Left lung (tissue), 10 donors: Measurements from ENCODE around the gene CD274. TPM values are rescaled to one million over a fixed set of nuclear protein-coding genes. Genes with fewer than 3 reads are reported as not detected.
"Not testable (repeated sequence)": the region's sequence is repeated elsewhere in the genome, so short reads cannot be mapped to it uniquely, and the experiment has no call there.

Experiments
- ATAC-seq: fragments of 200-7000 bp; cut with Tn5 transposase; one replicate; pipeline ENCODE4 v1.9.1; 2020; ENCODE audit warnings: moderate library complexity
- DNase-seq, 4 donors: peaks; one replicate each; pipeline ENCODE4 v3.0.0-alpha.2; 2013 to 2020
- H3K27ac ChIP-seq, 2 donors: fragments of 200-600 bp; sonication (generic) in 1 of 2; one replicate each; pipeline versions ENCODE4 v1.5.0 to v1.8.0; 2020 to 2021
- H3K27me3 ChIP-seq, 2 donors: fragments of 200-600 bp; sonication (generic) in 1 of 2; one replicate each; pipeline versions ENCODE4 v1.5.0 to v1.8.0; 2020 to 2021
- H3K36me3 ChIP-seq, 2 donors: fragments of 200-600 bp; sonication (generic) in 1 of 2; one replicate each; pipeline versions ENCODE4 v1.5.0 to v1.8.0; 2020 to 2021
- H3K4me1 ChIP-seq, 2 donors: fragments of 200-600 bp; one replicate each; pipeline ENCODE4 v1.8.0; 2021
- H3K4me3 ChIP-seq, 2 donors: fragments of 200-600 bp; sonication (generic) in 1 of 2; one replicate each; pipeline versions ENCODE4 v1.5.0 to v1.8.0; 2020 to 2021; ENCODE audit warnings: mild to moderate bottlenecking in 1 of 2
- H3K9me3 ChIP-seq, 2 donors: fragments of 200-600 bp; sonication (generic) in 1 of 2; one replicate each; pipeline versions ENCODE4 v1.5.0 to v1.8.0; 2020 to 2021
- intact Hi-C, 2 donors: fragments of 100-400 bp; cut with DNase I; formaldehyde crosslinking; loops; one replicate each; pipeline versions ENCODE4 v1.11.2 to v1.14.2; 2022
- polyA plus RNA-seq, 6 donors: library from polyadenylated mRNA; unstranded; fragments of 120-200 nt; gene quantifications; one replicate each; pipeline ENCODE4 v1.2.1, GENCODE V29; 2013; ENCODE audit not compliant: insufficient read length in 6 of 6
- total RNA-seq, 2 donors: library from RNA; stranded (reverse); fragmentation: NEBNext Ultra II Directional; extraction: Animal tissue kit (Norgen Biotek cat#: 25700); gene quantifications; one replicate each; pipeline ENCODE4 v1.2.1, GENCODE V29; 2021
- TF ChIP-seq, protein P1 (sequence below), 2 donors: fragments of 200-600 bp; sonication (generic) in 1 of 2; IDR thresholded peaks; one replicate each; pipeline versions ENCODE4 v1.5.0 to v1.8.0; 2021; ENCODE audit warnings: antibody characterized with exemption in 2 of 2
- donor health status: DM: no; HTN: yes; CAD: no.
- donor health status: DM: no; HTN: no; CAD: no.

Gene CD274
- total and polyA plus RNA-seq, 8 donors, result 0.24 to 21.1 (median 1.2) TPM

DNA sequence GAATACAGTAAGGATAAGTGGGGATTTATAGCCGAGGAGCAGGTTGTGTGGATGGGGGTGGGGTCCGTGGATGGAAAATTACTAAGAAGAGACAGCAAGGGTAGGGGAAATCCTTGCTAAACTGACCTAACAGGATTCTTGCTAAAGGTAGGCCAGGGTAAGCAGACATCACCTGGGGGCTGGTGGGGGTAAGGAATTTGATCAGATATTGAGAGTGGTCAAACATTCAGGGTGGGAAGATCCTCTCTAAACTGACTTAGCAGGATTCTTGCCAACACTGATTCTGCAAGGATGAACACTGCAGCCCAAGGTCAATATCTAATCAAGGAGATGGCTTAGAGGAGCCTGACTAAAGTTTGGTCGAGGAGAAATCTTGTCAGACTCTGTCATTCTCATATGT, 9.9 kb upstream of the CD274 start:
- TF ChIP-seq, protein P1, sequence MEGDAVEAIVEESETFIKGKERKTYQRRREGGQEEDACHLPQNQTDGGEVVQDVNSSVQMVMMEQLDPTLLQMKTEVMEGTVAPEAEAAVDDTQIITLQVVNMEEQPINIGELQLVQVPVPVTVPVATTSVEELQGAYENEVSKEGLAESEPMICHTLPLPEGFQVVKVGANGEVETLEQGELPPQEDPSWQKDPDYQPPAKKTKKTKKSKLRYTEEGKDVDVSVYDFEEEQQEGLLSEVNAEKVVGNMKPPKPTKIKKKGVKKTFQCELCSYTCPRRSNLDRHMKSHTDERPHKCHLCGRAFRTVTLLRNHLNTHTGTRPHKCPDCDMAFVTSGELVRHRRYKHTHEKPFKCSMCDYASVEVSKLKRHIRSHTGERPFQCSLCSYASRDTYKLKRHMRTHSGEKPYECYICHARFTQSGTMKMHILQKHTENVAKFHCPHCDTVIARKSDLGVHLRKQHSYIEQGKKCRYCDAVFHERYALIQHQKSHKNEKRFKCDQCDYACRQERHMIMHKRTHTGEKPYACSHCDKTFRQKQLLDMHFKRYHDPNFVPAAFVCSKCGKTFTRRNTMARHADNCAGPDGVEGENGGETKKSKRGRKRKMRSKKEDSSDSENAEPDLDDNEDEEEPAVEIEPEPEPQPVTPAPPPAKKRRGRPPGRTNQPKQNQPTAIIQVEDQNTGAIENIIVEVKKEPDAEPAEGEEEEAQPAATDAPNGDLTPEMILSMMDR (IDR thresholded peaks at IDR 0.05), result no peak
- Histone ChIP-seq H3K27me3 (no peaks in the 10 kb centered on the region), H3K4me3 (no peak overlapping the region), H3K9me3 (no peaks in the 10 kb centered on the region), H3K27ac (no peak overlapping the region), H3K4me1 (peaks cover 6 to 28% of the 10 kb centered on the region in 2 donors), H3K36me3 (no peaks in the 10 kb centered on the region)
- ATAC-seq (no peak), DNase-seq (no peak)
- intact Hi-C loops, result no loop called here

- H3K27me3 ChIP-seq, result no peaks in the 10 kb centered on the region
- no peak overlapping the region for H3K4me3 ChIP-seq
- TF ChIP-seq, protein P1 (IDR thresholded peaks at IDR 0.05), result no peak
- no peak for ATAC-seq
- DNase-seq, result no peak
- intact Hi-C loops, result no loop called here
- H3K9me3 ChIP-seq, result no peaks in the 10 kb centered on the region
- no peaks in the 10 kb centered on the region for H3K36me3 ChIP-seq
- H3K4me1 ChIP-seq, result peaks cover 6 to 25% of the 10 kb centered on the region in 2 donors
- H3K27ac ChIP-seq, result no peak overlapping the region
Measured at GRCh38 chr9:5441043-5441442, 9.3 kb upstream of the CD274 start.

- DNase-seq (peak in 2 of 4 donors; percentile 20 to 50), ATAC-seq (peak; percentile 58)
Measured at GRCh38 chr9:5442400-5443011, 7.8 kb upstream of the CD274 start.

DNA sequence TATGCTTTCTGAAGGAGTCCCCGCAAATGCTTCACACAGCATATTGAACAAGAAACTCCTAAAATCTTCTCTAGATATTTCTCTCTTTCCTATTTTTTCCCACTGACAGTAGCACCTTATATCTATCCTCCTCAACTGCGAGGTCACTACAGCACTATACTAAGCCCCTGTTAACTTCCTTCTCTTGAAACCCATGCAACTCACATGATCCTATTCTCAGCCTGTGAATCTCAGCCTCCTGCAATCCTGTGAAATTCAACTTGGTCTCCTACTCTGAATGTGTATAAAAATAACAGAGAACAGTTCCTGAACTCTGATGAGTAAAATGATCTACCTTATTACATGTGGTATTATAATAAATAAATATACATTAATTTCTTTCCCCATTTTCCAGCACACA, 6.5 kb upstream of the CD274 start:
- TF ChIP-seq, protein P1 (IDR thresholded peaks at IDR 0.05), result no peak
- intact Hi-C loops, result no loop called here
- Histone ChIP-seq H3K4me3 (no peak overlapping the region), H3K36me3 (no peaks in the 10 kb centered on the region), H3K27me3 (no peaks in the 10 kb centered on the region), H3K4me1 (peaks cover 1 to 16% of the 10 kb centered on the region in 2 donors), H3K9me3 (no peaks in the 10 kb centered on the region), H3K27ac (no peak overlapping the region)
- peak; percentile 28 for ATAC-seq
- no peak for DNase-seq

More at GRCh38 chr9:5442400-5443011, 7.8 kb upstream of the CD274 start:
- intact Hi-C loops, result no loop called here
- H3K4me1 ChIP-seq, result peaks cover 6 to 24% of the 10 kb centered on the region in 2 donors
- no peak overlapping the region for H3K4me3 ChIP-seq
- H3K36me3 ChIP-seq, result no peaks in the 10 kb centered on the region
- TF ChIP-seq, protein P1 (IDR thresholded peaks at IDR 0.05), result peak; percentile 43 to 55
- no peaks in the 10 kb centered on the region for H3K9me3 ChIP-seq
- H3K27me3 ChIP-seq, result no peaks in the 10 kb centered on the region
- H3K27ac ChIP-seq, result no peak overlapping the region

- H3K4me1 ChIP-seq, result peaks cover 8 to 26% of the 10 kb centered on the region in 2 donors
- H3K4me3 ChIP-seq, H3K9me3 ChIP-seq, H3K27me3 ChIP-seq, H3K27ac ChIP-seq, H3K36me3 ChIP-seq, intact Hi-C loops, DNase-seq, ATAC-seq: not testable (repeated sequence)
Measured at GRCh38 chr9:5445096-5445495, 5.2 kb upstream of the CD274 start.

GRCh38 chr9:5445886-5446285, 4.5 kb upstream of the CD274 start:
- DNase-seq, result no peak
- Histone ChIP-seq H3K4me1 (peaks cover 8 to 30% of the 10 kb centered on the region in 2 donors), H3K4me3 (no peak overlapping the region), H3K27me3 (no peaks in the 10 kb centered on the region), H3K9me3 (no peaks in the 10 kb centered on the region), H3K27ac (no peak overlapping the region), H3K36me3 (no peaks in the 10 kb centered on the region)
- TF ChIP-seq, protein P1 (IDR thresholded peaks at IDR 0.05), result no peak
- intact Hi-C loops, result no loop called here
- ATAC-seq, result no peak
